ENCODE results near the gene SLC9A3. TPM values are rescaled to one million over a fixed set of nuclear protein-coding genes. Genes with fewer than 3 reads are reported as not detected.
A peak's percentile ranks its signal among the peaks of the same experiment; 100 is the strongest.

SLC9A3 gene
- polyA plus RNA-seq, 6 donors from 2014 or later = 0.84 to 2.1 (median 1.6) TPM

- ATAC-seq (ENCODE audit: low read depth in 2 of 2) (no peak), DNase-seq (no peak)
- peaks cover 0 to 3% (median 0%) of the 10 kb centered on the region in 7 donors for H3K9me3 Mint-ChIP-seq
- peaks cover 13 to 34% (median 16%) of the 10 kb centered on the region in 3 donors for H3K27me3 Mint-ChIP-seq
- H3K36me3 Mint-ChIP-seq = no peaks in the 10 kb centered on the region
- H3K4me1 Mint-ChIP-seq = peaks cover 9 to 19% (median 13%) of the 10 kb centered on the region in 3 donors
- H3K27ac Mint-ChIP-seq = peak overlapping the region in 1 of 6 donors; percentile 59
- H3K4me3 Mint-ChIP-seq = no peak overlapping the region
These were observed 97.8 kb downstream of the SLC9A3 start for GRCh38 chr5:426392-426976.

DNA sequence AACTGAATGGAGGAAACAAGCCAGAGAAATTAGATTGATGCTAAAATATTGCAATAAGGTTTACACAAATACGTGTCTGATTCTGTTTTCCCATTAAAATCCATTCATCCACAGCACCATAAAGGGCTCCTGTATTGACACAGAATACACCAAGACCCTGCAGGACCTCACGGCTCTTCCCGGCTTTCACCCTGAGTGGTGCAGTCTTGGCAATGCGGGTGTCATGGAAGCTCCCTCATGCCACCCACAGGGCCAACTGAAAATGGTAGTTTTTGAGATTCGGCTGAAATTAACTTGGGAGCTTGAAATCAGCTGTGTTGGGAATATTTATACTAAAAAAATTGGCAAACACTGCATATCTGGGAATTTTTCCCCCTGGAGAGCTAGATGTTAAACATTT is 98.5 kb downstream of the SLC9A3 start:
- peak overlapping the region in 1 of 6 donors; percentile 79 for H3K27ac Mint-ChIP-seq
- DNase-seq (no peak), ATAC-seq (ENCODE audit: low read depth in 2 of 2) (peak in 1 of 2 donors; percentile 43)
- H3K9me3 Mint-ChIP-seq = peaks cover 0 to 3% (median 0%) of the 10 kb centered on the region in 7 donors
- no peaks in the 10 kb centered on the region for H3K36me3 Mint-ChIP-seq
- H3K27me3 Mint-ChIP-seq = peaks cover 13 to 32% (median 16%) of the 10 kb centered on the region in 3 donors
- H3K4me1 Mint-ChIP-seq = peaks cover 9 to 19% (median 13%) of the 10 kb centered on the region in 3 donors
- no peak overlapping the region for H3K4me3 Mint-ChIP-seq

DNA sequence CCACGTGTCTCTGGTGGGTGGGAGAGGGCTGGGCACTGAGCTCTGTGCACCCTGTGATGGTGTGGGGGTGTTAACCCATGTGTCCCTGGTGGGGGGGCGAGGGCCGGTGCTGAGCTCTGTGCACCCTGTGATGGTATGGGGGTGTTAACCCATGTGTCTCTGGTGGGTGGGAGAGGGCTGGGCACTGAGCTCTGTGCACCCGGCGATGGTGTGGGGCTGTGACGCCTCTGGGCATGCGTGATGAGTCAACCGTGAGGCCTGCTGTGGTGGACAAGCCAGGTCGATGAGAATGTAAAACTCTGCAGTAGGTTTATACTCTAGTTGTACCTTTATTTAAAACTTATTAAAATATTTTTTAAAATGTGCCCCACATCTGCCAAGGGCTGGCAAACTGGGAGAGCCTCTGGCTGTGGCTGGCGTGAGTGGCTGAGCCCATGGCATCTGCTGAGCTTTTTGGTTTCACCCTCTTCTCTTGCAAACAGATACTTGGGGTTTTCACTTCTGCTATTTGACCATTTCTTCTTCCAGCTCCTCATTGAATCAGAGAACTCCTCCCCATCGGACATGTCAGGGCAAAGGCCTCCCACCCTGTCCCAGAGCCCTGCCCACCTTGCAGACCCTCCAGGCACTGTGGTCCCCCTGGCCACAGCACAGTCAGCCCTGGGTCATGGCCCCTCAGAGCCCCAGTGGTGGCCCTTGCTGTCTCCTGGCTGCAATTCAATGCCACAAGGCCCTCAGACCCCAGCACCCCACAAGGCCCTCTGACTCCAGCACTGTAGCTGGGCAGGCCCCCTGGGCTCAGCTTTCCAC is 99.7 kb downstream of the SLC9A3 start:
- no peak for DNase-seq
- Mint-ChIP-seq H3K27me3 (peaks cover 13 to 25% (median 19%) of the 10 kb centered on the region in 3 donors), H3K4me3 (peak overlapping the region in 2 of 8 donors; percentile 4 to 42), H3K9me3 (peaks cover 0 to 3% (median 0%) of the 10 kb centered on the region in 7 donors), H3K4me1 (peaks cover 9 to 19% (median 13%) of the 10 kb centered on the region in 3 donors), H3K36me3 (no peaks in the 10 kb centered on the region), H3K27ac (no peak overlapping the region)
- ATAC-seq (ENCODE audit: low read depth in 2 of 2) = peak; percentile 51 to 68

DNA sequence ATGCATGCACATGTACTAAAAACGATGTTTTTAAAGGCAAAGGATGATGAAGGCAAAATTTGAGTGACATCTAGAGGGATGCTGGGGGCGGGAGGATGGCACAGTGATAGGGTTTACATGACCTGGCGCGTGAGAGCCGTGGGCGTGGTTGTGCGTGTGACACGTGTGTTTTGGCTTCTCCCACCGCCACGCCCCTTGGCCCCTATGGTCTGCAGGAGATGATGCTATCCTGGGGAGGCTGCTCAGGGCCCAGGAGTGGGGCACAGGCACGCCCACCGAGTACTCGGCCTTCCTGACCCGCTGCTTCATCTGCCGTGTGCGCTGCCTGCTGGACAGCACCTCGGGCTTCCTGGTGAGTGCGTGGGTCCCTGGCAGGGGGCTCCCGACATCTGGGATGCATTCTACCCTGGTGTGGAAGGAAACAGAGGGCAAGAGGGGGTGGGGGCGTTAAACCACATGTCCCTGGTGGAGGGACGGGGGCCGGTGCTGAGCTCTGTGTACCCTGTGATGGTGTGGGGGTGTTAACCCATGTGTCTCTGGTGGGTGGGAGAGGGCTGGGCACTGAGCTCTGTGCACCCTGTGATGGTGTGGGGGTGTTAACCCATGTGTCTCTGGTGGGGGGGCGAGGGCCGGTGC is 100.5 kb downstream of the SLC9A3 start:
- H3K27ac Mint-ChIP-seq = peak overlapping the region in 1 of 6 donors; percentile 4
- peaks cover 9 to 19% (median 13%) of the 10 kb centered on the region in 3 donors for H3K4me1 Mint-ChIP-seq
- ATAC-seq (ENCODE audit: low read depth in 2 of 2) (no peak), DNase-seq (no peak)
- no peak overlapping the region for H3K4me3 Mint-ChIP-seq
- peaks cover 13 to 25% (median 24%) of the 10 kb centered on the region in 3 donors for H3K27me3 Mint-ChIP-seq
- H3K36me3 Mint-ChIP-seq = no peaks in the 10 kb centered on the region
- H3K9me3 Mint-ChIP-seq = peaks cover 0 to 3% (median 0%) of the 10 kb centered on the region in 7 donors

GRCh38 chr5:423233-423565 is 101.0 kb downstream of the SLC9A3 start:
- H3K27ac Mint-ChIP-seq = peak overlapping the region in 1 of 6 donors; percentile 4
- peaks cover 13 to 25% (median 24%) of the 10 kb centered on the region in 3 donors for H3K27me3 Mint-ChIP-seq

GRCh38 chr5:422323-423232 is 101.7 kb downstream of the SLC9A3 start:
- Mint-ChIP-seq H3K27ac (no peak overlapping the region), H3K4me3 (no peak overlapping the region), H3K36me3 (no peaks in the 10 kb centered on the region), H3K9me3 (peaks cover 0 to 3% (median 0%) of the 10 kb centered on the region in 7 donors), H3K4me1 (peaks cover 9 to 19% (median 13%) of the 10 kb centered on the region in 3 donors), H3K27me3 (peaks cover 13 to 24% (median 19%) of the 10 kb centered on the region in 3 donors)
- ATAC-seq (ENCODE audit: low read depth in 2 of 2) (no peak), DNase-seq (no peak)

More at GRCh38 chr5:423233-423565, 101.0 kb downstream of the SLC9A3 start:
- Mint-ChIP-seq H3K36me3 (no peaks in the 10 kb centered on the region), H3K4me3 (no peak overlapping the region), H3K9me3 (peaks cover 0 to 3% (median 0%) of the 10 kb centered on the region in 7 donors), H3K4me1 (peaks cover 9 to 19% (median 13%) of the 10 kb centered on the region in 3 donors)
- ATAC-seq (ENCODE audit: low read depth in 2 of 2) = no peak
- no peak for DNase-seq

DNA sequence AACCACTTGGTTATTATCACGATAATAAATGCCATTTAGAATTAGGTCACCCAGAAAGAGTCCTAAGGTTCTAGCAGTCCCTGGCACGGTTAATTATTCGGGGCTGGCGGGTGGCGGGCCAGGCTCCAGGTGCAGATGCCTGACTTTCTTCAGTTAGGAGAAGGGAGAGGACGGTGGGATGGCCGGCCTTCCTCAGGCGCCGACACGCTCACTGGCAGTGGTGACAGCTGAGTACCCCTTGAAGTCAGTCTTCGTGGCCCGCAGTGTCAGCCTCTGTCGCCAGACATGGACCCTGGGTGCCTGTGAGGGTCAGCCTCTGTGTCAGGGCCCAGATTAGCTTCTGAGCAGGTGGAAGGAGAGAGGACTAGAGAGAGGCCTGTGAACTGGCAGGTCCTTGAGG is 102.3 kb downstream of the SLC9A3 start:
- Mint-ChIP-seq H3K9me3 (peaks cover 0 to 3% (median 0%) of the 10 kb centered on the region in 7 donors), H3K27me3 (peaks cover 13 to 24% (median 17%) of the 10 kb centered on the region in 3 donors), H3K27ac (peak overlapping the region in 1 of 6 donors; percentile 64), H3K4me3 (peak overlapping the region in 1 of 8 donors; percentile 12), H3K4me1 (peaks cover 9 to 19% (median 13%) of the 10 kb centered on the region in 3 donors), H3K36me3 (no peaks in the 10 kb centered on the region)
- DNase-seq (no peak), ATAC-seq (ENCODE audit: low read depth in 2 of 2) (no peak)

GRCh38 chr5:421287-421880 is 102.9 kb downstream of the SLC9A3 start:
- Mint-ChIP-seq H3K27me3 (peaks cover 12 to 19% (median 13%) of the 10 kb centered on the region in 3 donors), H3K4me3 (no peak overlapping the region), H3K4me1 (peaks cover 9 to 19% (median 9%) of the 10 kb centered on the region in 3 donors), H3K9me3 (peaks cover 0 to under 1% (median 0%) of the 10 kb centered on the region in 7 donors), H3K27ac (no peak overlapping the region), H3K36me3 (no peaks in the 10 kb centered on the region)
- ATAC-seq (ENCODE audit: low read depth in 2 of 2) (no peak), DNase-seq (no peak)

DNA sequence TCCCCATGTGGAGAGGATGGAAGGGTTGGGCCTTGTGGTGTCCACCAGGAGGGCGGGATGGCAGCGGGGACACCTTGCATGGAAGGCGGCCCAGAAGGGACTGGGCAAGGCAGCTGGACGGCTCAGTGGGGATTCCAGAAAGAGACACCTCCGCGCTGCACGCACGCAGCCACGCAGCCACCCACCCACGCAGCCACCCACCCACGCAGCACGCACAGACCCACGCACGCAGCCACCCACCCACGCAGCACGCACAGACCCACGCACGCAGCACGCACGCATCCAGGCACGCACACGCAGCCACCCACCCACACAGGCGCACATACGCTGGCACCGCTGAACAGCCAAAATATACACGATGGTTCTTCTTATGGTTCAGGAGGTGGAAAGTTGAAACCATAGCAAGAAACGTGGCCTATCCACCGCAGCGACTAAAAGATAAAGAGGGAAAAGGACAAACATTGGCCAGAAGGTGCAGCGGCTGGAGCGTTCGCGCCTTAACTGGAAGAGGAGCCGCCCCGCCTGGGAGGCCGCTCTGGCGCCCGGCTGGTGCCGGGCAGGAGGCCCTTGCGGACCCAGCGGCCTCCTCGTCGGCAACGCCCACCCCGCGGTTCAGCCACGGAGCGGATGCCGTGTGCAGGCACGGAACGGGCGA is 103.5 kb downstream of the SLC9A3 start:
- ATAC-seq (ENCODE audit: low read depth in 2 of 2) (no peak), DNase-seq (no peak)
- no peaks in the 10 kb centered on the region for H3K9me3 Mint-ChIP-seq
- peaks cover 6 to 13% (median 9%) of the 10 kb centered on the region in 3 donors for H3K27me3 Mint-ChIP-seq
- H3K27ac Mint-ChIP-seq = no peak overlapping the region
- no peak overlapping the region for H3K4me3 Mint-ChIP-seq
- peaks cover 4 to 18% (median 9%) of the 10 kb centered on the region in 3 donors for H3K4me1 Mint-ChIP-seq
- no peaks in the 10 kb centered on the region for H3K36me3 Mint-ChIP-seq
